Liver (tissue), 9 donors: Measurements from ENCODE around the gene FKBP6. TPM values are rescaled to one million over a fixed set of nuclear protein-coding genes. Genes with fewer than 3 reads are reported as not detected.

Source experiments
- DNase-seq: peaks from one replicate; pipeline ENCODE4 v3.0.0-alpha.2; 2017; ENCODE audit warnings: low spot score
- H3K27ac ChIP-seq, 2 donors: one replicate each; pipeline ENCODE4 v1.7.0; 2013; ENCODE audit warnings: inconsistent platforms in 2 of 2, low read length in 2 of 2, control low read depth in 1 of 2, low read depth in 1 of 2, mild to moderate bottlenecking in 1 of 2
- H3K27me3 ChIP-seq, 4 donors: one replicate each; pipeline versions ENCODE4 v1.6.1 to v1.7.0; 2013; ENCODE audit warnings: low read length in 3 of 4, inconsistent platforms in 1 of 4, mild to moderate bottlenecking in 1 of 4, moderate library complexity in 1 of 4; ENCODE audit not compliant: control insufficient read depth in 4 of 4, insufficient read depth in 4 of 4
- H3K36me3 ChIP-seq, 4 donors: one replicate each; pipeline versions ENCODE4 v1.6.1 to v1.7.0; 2013; ENCODE audit warnings: low read length in 3 of 4, mild to moderate bottlenecking in 3 of 4, low read depth in 1 of 4, moderate library complexity in 1 of 4; ENCODE audit not compliant: control insufficient read depth in 4 of 4, insufficient read depth in 3 of 4
- H3K4me1 ChIP-seq, 4 donors: one replicate each; pipeline versions ENCODE4 v1.6.1 to v1.7.0; 2013; ENCODE audit warnings: low read length in 3 of 4, mild to moderate bottlenecking in 3 of 4, moderate library complexity in 1 of 4; ENCODE audit not compliant: control insufficient read depth in 4 of 4, insufficient read depth in 4 of 4
- H3K4me3 ChIP-seq, 3 donors: one replicate each; pipeline versions ENCODE4 v1.6.1 to v1.7.0; 2013; ENCODE audit warnings: low read length in 3 of 3, control low read depth in 1 of 3, low read depth in 1 of 3, mild to moderate bottlenecking in 1 of 3
- H3K9ac ChIP-seq, 2 donors: one replicate each; pipeline ENCODE4 v1.7.0; 2013; ENCODE audit warnings: low read length in 2 of 2, mild to moderate bottlenecking in 2 of 2, moderate library complexity in 2 of 2, control low read depth in 1 of 2, low read depth in 1 of 2
- H3K9me3 ChIP-seq, 4 donors: one replicate each; pipeline versions ENCODE4 v1.6.1 to v1.7.0; 2013; ENCODE audit warnings: low read length in 3 of 4; ENCODE audit not compliant: control insufficient read depth in 4 of 4
- ATF3 ChIP-seq: IDR thresholded peaks from 2 replicates; pipeline ENCODE4 v1.6.1; 2016; ENCODE audit warnings: antibody characterized with exemption
- CTCF ChIP-seq: fragments of 150-350 bp; IDR thresholded peaks from 2 replicates; pipeline ENCODE4 v1.5.1; 2017; ENCODE audit warnings: improper control_type of control experiment, low read depth, low read length; ENCODE audit not compliant: missing input control
- EGR1 ChIP-seq, 2 donors: IDR thresholded peaks; 2 replicates each; pipeline ENCODE4 v1.6.1; 2016 to 2018; ENCODE audit warnings: antibody characterized with exemption in 2 of 2, low read depth in 2 of 2
- FOXA1 ChIP-seq: IDR thresholded peaks from 2 replicates; pipeline ENCODE4 v1.6.1; 2016; ENCODE audit warnings: antibody characterized with exemption
- FOXA2 ChIP-seq: IDR thresholded peaks from 2 replicates; pipeline ENCODE4 v1.6.1; 2016; ENCODE audit warnings: antibody characterized with exemption
- HNF4G ChIP-seq: IDR thresholded peaks from 2 replicates; pipeline ENCODE4 v1.6.1; 2016; ENCODE audit warnings: antibody characterized with exemption
- JUND ChIP-seq, 2 donors: IDR thresholded peaks; 2 replicates each; pipeline ENCODE4 v1.6.1; 2016; ENCODE audit warnings: antibody characterized with exemption in 2 of 2
- NR2F2 ChIP-seq: IDR thresholded peaks from 2 replicates; pipeline ENCODE4 v1.6.1; 2016; ENCODE audit warnings: antibody characterized with exemption
- RAD21 ChIP-seq, 2 donors: IDR thresholded peaks; 2 replicates each; pipeline ENCODE4 v1.6.1; 2016; ENCODE audit warnings: antibody characterized with exemption in 2 of 2, mild to moderate bottlenecking in 2 of 2
- REST ChIP-seq: IDR thresholded peaks from 2 replicates; pipeline ENCODE4 v1.6.1; 2016; ENCODE audit warnings: antibody characterized with exemption, mild to moderate bottlenecking
- RXRA ChIP-seq, 2 donors: IDR thresholded peaks; 2 replicates each; pipeline ENCODE4 v1.6.1; 2017 to 2018; ENCODE audit warnings: antibody characterized with exemption in 2 of 2, mild to moderate bottlenecking in 1 of 2
- SP1 ChIP-seq: IDR thresholded peaks from 2 replicates; pipeline ENCODE4 v1.6.1; 2018; ENCODE audit warnings: antibody characterized with exemption, mild to moderate bottlenecking
- YY1 ChIP-seq: IDR thresholded peaks from 2 replicates; pipeline ENCODE4 v1.6.1; 2016; ENCODE audit warnings: antibody characterized with exemption, mild to moderate bottlenecking
- ZBTB33 ChIP-seq: IDR thresholded peaks from 2 replicates; pipeline ENCODE4 v1.6.1; 2016; ENCODE audit warnings: antibody characterized with exemption
- WGBS: extraction: QIAGEN DNeasy Blood & Tissue Kit; methylation state at CpG from one replicate; pipeline ENCODE4 v1.1.7; 2013; 5-methylcytosine and 5-hydroxymethylcytosine counted together
- polyA plus RNA-seq, 2 donors: library from polyadenylated mRNA; stranded (reverse) in 1 of 2; unstranded in 1 of 2; fragments of 200-250 nt in 1 of 2; fragments of >200 nt in 1 of 2; fragmentation: Nextera tagmentation in 1 of 2; extraction: Ambion mirVana in 1 of 2; gene quantifications; one replicate each; pipeline versions ENCODE4 v1.2.1 to v1.2.3, GENCODE V29; 2013 to 2015
- total RNA-seq, 2 donors: library from RNA; depleted of rRNA; stranded (reverse); fragments of >200 nt; gene quantifications; one replicate each; pipeline ENCODE4 v1.2.3, GENCODE V29; 2014
- TF ChIP-seq, protein P1 (sequence below): IDR thresholded peaks from 2 replicates; pipeline ENCODE4 v1.6.1; 2016; ENCODE audit warnings: antibody characterized with exemption
- donor health status: healthy.
- donor health status: healthy.
- donor health status: healthy.
- donor health status: healthy.
- donor health status: healthy.

Gene FKBP6
- total and polyA plus RNA-seq, 4 donors, result not detected

- Histone ChIP-seq H3K27me3 (no peaks in the 10 kb centered on the region), H3K9me3 (no peaks in the 10 kb centered on the region), H3K36me3 (no peaks in the 10 kb centered on the region), H3K9ac (no peak overlapping the region), H3K4me3 (no peak overlapping the region), H3K27ac (peak overlapping the region in 1 of 2 donors; percentile 0), H3K4me1 (no peaks in the 10 kb centered on the region)
- TF ChIP-seq CTCF (no peak), HNF4G (no peak), NR2F2 (no peak), JUND (IDR thresholded peaks at IDR 0.05) (no peak), FOXA2 (no peak)
- WGBS, result 55% methylated on average over 11 of the region's 11 CpGs
- DNase-seq, result no peak
Measured at GRCh38 chr7:73329861-73330581, 2.1 kb downstream of the FKBP6 start.

DNA sequence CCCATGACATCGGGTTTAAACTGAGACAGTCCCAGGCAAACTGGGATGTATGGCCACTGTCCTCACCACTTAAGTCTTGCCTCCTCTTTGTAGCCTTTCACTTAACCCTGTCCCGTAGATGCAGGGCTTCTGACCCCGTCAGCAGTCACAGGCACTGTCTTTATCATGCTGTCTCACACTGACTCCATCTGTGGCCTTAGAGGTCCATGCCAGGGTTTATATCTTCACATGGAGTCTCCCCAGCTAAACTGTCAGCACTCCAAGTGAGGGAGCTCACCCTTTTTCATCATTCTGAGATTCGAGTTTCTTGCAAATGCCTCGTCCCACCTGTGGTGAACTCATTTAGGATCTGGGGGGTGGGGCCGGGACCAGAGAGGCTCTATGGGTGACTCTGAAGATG, 2.8 kb downstream of the FKBP6 start:
- no peaks in the 10 kb centered on the region for H3K4me1 ChIP-seq
- 67% methylated on average over 6 of the region's 6 CpGs for WGBS
- no peak for TF ChIP-seq REST
- TF ChIP-seq FOXA2, result no peak
- TF ChIP-seq FOXA1, result no peak
- H3K9ac ChIP-seq, result no peak overlapping the region
- H3K27me3 ChIP-seq, result no peaks in the 10 kb centered on the region
- no peaks in the 10 kb centered on the region for H3K9me3 ChIP-seq
- H3K36me3 ChIP-seq, result no peaks in the 10 kb centered on the region
- DNase-seq, result no peak
- no peak overlapping the region for H3K4me3 ChIP-seq
- no peak overlapping the region for H3K27ac ChIP-seq

DNA sequence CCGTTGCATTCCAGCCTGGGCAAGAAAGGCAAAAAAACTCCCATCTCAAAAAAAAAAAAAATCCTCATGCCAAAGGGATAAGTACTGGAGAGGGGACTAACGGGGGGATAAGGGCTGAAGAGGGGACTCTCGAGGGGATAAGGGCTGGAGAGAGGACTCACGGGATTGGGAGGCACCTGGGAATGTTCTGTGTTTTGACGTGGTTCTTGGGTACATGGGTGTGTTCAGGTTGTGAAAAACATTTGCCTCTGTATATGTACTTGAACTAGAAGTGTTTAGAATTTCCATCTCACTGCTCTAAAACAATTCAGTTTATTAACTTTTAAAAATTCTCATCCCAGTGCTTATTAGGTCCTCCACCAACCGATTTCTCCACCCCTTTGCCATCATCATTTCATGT, 4.5 kb downstream of the FKBP6 start:
- no peaks in the 10 kb centered on the region for H3K9me3 ChIP-seq
- H3K9ac ChIP-seq, result no peak overlapping the region
- no peak for DNase-seq
- H3K36me3 ChIP-seq, result no peaks in the 10 kb centered on the region
- no peaks in the 10 kb centered on the region for H3K27me3 ChIP-seq
- H3K4me3 ChIP-seq, result no peak overlapping the region
- H3K27ac ChIP-seq, result no peak overlapping the region
- no peaks in the 10 kb centered on the region for H3K4me1 ChIP-seq
- 86% methylated on average over 6 of the region's 6 CpGs for WGBS
- TF ChIP-seq, protein P1, sequence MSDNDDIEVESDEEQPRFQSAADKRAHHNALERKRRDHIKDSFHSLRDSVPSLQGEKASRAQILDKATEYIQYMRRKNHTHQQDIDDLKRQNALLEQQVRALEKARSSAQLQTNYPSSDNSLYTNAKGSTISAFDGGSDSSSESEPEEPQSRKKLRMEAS, result no peak
- TF ChIP-seq YY1 (no peak), RXRA (IDR thresholded peaks at IDR 0.05) (no peak), CTCF (no peak), RAD21 (IDR thresholded peaks at IDR 0.05) (no peak), ZBTB33 (no peak), NR2F2 (no peak), ATF3 (no peak), SP1 (no peak), EGR1 (IDR thresholded peaks at IDR 0.05; ENCODE audit: low read depth in 2 of 2) (no peak), HNF4G (no peak), FOXA2 (no peak), FOXA1 (no peak), JUND (IDR thresholded peaks at IDR 0.05) (no peak)
